ENCODE data around the gene MRPL19.

Gene MRPL19

DNA sequence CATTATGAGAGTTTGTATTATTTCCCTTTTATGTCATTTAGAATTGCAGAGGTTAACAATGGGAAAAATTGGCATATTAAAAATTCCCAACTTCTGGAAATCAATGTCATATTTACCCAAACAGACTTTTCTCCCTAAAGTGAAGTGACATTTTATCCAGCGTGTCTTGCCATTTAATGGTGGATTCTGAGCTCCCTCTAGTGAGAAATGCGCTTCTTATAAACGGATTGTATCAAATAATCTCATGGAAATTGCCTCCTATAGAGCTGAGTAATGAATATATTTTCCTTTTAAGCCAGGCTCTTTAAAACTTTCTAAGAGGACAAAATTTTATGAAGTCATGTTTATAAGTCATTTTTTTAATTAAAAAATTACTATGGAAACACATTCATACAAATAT is 69.8 kb downstream of the MRPL19 start:
- Histone ChIP-seq H3K36me3 (ENCODE audit: insufficient read depth) (no peaks in the 10 kb centered on the region), H3K4me1 (ENCODE audit: low read depth, poor library complexity, severe bottlenecking) (no peaks in the 10 kb centered on the region), H3K27ac (no peak overlapping the region), H3K9ac (no peak overlapping the region), H3K27me3 (ENCODE audit: insufficient read depth, low read depth) (no peaks in the 10 kb centered on the region), H2AFZ (ENCODE audit: low read depth) (no peak overlapping the region), H3K4me2 (no peak overlapping the region), H3K4me3 (IDR thresholded peaks at IDR 0.05; ENCODE audit: insufficient read depth, low read depth, low read length) (no peak overlapping the region), H4K20me1 (ENCODE audit: insufficient read depth) (no peaks in the 10 kb centered on the region), H3K79me2 (ENCODE audit: insufficient read depth, low read depth) (no peaks in the 10 kb centered on the region)
- TF ChIP-seq CTCF (conservative IDR thresholded peaks at IDR 0.05; ENCODE audit: low read depth, low read length) = no peak

GRCh38 chr2:75719616-75720015 is 73.0 kb downstream of the MRPL19 start:
- TF ChIP-seq CTCF (conservative IDR thresholded peaks at IDR 0.05; ENCODE audit: low read depth, low read length) = no peak
- Histone ChIP-seq H3K4me1 (ENCODE audit: low read depth, poor library complexity, severe bottlenecking) (no peaks in the 10 kb centered on the region), H3K36me3 (ENCODE audit: insufficient read depth) (no peaks in the 10 kb centered on the region), H2AFZ (ENCODE audit: low read depth) (no peak overlapping the region), H3K9ac (no peak overlapping the region), H3K79me2 (ENCODE audit: insufficient read depth, low read depth) (no peaks in the 10 kb centered on the region), H3K27ac (no peak overlapping the region), H3K27me3 (ENCODE audit: insufficient read depth, low read depth) (no peaks in the 10 kb centered on the region), H4K20me1 (ENCODE audit: insufficient read depth) (no peaks in the 10 kb centered on the region), H3K4me3 (IDR thresholded peaks at IDR 0.05; ENCODE audit: insufficient read depth, low read depth, low read length) (no peak overlapping the region), H3K4me2 (no peak overlapping the region)

- Histone ChIP-seq H3K9ac (no peak overlapping the region), H3K79me2 (ENCODE audit: insufficient read depth, low read depth) (no peaks in the 10 kb centered on the region), H3K27ac (no peak overlapping the region), H3K27me3 (ENCODE audit: insufficient read depth, low read depth) (no peaks in the 10 kb centered on the region), H3K4me3 (IDR thresholded peaks at IDR 0.05; ENCODE audit: insufficient read depth, low read depth, low read length) (no peak overlapping the region), H2AFZ (ENCODE audit: low read depth) (no peak overlapping the region), H3K4me1 (ENCODE audit: low read depth, poor library complexity, severe bottlenecking) (no peaks in the 10 kb centered on the region), H4K20me1 (ENCODE audit: insufficient read depth) (no peaks in the 10 kb centered on the region), H3K36me3 (ENCODE audit: insufficient read depth) (no peaks in the 10 kb centered on the region), H3K4me2 (no peak overlapping the region)
- no peak for TF ChIP-seq CTCF (conservative IDR thresholded peaks at IDR 0.05; ENCODE audit: low read depth, low read length)
Observed at GRCh38 chr2:75720525-75720924, 73.9 kb downstream of the MRPL19 start.

DNA sequence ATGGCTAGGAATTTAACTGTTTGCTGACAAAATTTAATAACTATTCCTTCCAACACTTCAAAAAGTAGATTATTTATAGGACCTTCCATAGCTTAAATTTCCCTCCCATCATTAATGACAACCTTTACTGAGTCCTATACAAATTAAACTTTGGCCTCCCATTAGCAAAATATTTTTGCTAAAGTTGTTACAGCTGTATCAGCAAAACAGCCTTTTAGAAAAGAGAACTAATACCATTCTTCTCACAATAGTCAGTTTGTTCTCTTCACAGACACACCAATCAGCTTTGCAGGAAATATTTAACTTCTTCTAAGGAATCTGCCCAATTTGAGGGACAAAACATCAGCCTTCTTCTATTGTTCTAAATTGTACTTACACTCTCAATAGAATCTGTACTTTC is 76.1 kb downstream of the MRPL19 start:
- Histone ChIP-seq H3K36me3 (ENCODE audit: insufficient read depth) (no peaks in the 10 kb centered on the region), H3K9ac (no peak overlapping the region), H3K4me3 (IDR thresholded peaks at IDR 0.05; ENCODE audit: insufficient read depth, low read depth, low read length) (no peak overlapping the region), H4K20me1 (ENCODE audit: insufficient read depth) (no peaks in the 10 kb centered on the region), H3K27ac (no peak overlapping the region), H3K79me2 (ENCODE audit: insufficient read depth, low read depth) (no peaks in the 10 kb centered on the region), H3K27me3 (ENCODE audit: insufficient read depth, low read depth) (no peaks in the 10 kb centered on the region), H2AFZ (ENCODE audit: low read depth) (no peak overlapping the region), H3K4me1 (ENCODE audit: low read depth, poor library complexity, severe bottlenecking) (no peaks in the 10 kb centered on the region), H3K4me2 (no peak overlapping the region)
- TF ChIP-seq CTCF (conservative IDR thresholded peaks at IDR 0.05; ENCODE audit: low read depth, low read length) = no peak
